ENCODE measurements around the gene C1QTNF5.

C1QTNF5 gene

DNA sequence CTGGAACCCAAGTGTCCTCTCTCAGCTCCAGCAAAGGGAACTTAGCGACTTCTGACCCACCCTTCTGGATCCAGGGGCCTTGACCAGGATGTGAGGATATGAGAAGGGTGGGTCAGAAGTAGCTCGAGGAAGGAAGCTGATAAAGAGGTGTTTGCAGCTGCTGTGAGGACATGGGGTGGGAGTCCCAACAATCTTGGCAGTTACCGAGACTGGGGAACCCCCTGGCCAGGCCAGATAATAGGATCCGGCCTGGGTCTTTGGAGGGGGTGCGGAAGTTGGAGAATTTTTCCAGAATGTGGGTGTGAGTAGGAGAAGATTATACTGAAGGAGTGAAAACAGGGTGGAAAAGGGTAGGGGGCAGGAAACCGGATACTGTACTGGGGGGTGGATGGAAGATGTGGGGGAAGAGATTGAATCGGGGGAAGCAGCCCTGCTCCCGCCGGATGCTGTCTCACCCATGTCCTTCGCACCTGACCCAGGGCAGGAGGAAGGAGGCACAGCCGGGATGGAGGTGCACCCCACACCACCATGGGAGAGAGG is 20.9 kb downstream of the C1QTNF5 start:
- TF ChIP-seq EP300 (IDR thresholded peaks at IDR 0.05; ENCODE audit: borderline replicate concordance) (no peak), YY1 (IDR thresholded peaks at IDR 0.05; ENCODE audit: low read depth) (no peak), EGR1 (IDR thresholded peaks at IDR 0.05) (no peak), TCF12 (IDR thresholded peaks at IDR 0.05; ENCODE audit: low read depth) (no peak), USF1 (IDR thresholded peaks at IDR 0.05) (no peak), FOXM1 (IDR thresholded peaks at IDR 0.05; ENCODE audit: borderline replicate concordance, low read depth) (no peak), CEBPB (IDR thresholded peaks at IDR 0.05) (no peak), ZBTB7A (IDR thresholded peaks at IDR 0.05; ENCODE audit: low read depth) (no peak), TAF1 (IDR thresholded peaks at IDR 0.05; ENCODE audit: low read depth) (no peak), REST (IDR thresholded peaks at IDR 0.05; ENCODE audit: low read depth) (no peak), TEAD4 (IDR thresholded peaks at IDR 0.05) (no peak), RAD21 (IDR thresholded peaks at IDR 0.05; ENCODE audit: low read depth) (no peak), NFIC (IDR thresholded peaks at IDR 0.05) (no peak), CREB1 (IDR thresholded peaks at IDR 0.05; ENCODE audit: low read depth) (no peak)
- TF ChIP-seq, protein P1, sequence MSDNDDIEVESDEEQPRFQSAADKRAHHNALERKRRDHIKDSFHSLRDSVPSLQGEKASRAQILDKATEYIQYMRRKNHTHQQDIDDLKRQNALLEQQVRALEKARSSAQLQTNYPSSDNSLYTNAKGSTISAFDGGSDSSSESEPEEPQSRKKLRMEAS (IDR thresholded peaks at IDR 0.05): no peak

GRCh38 chr11:119319136-119319699 is 21.5 kb downstream of the C1QTNF5 start:
- TF ChIP-seq RAD21 (IDR thresholded peaks at IDR 0.05; ENCODE audit: low read depth): no peak
- 0 out of 2 replicates have a peak, but pooled peaks have one; percentile 34 for TF ChIP-seq ZBTB7A (IDR thresholded peaks at IDR 0.05; ENCODE audit: low read depth)

DNA sequence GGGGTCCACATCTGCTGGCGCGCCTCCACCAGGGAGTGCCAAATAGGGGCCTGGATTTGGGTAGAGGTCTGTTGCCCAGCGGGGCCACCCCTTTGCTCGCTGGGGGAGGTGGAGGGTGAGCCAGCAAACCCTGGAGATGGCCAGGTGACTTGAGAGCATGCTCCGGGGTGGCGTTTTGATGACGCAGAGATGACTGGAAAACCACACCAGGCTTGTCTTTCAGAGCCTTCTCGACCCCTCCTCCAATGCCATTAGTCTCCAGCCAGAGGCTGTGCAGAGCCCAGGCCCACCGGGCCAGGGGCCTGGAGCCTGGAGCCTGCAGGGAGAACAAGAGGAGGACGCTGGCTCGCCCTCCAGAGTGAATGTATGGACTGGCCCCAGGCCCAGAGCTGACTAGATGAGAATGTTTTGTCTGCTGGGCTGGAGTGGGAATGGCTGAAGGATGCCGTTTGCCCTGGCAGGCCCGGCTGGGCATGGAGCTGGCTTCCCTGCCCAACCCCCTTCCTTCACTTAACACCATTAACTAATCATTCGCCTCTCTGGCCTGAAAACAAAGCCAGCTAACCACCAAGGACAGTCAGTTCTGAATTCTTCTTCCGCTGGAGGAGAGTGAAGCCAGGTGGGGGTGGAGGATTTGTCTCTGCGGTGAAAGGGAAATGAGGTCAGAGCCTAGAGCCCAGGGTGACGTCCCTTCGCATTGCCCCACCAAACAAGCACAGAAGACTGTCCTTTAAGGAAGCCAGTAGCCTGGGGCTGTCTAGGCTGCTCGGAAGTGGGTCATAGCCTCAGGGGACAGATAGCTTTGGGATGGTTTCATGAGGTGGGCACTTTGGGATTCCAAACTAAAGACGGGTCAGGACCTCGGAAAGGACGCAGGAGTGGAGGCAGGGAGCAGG is 22.2 kb downstream of the C1QTNF5 start:
- TF ChIP-seq ZBTB7A (IDR thresholded peaks at IDR 0.05; ENCODE audit: low read depth) (no peak), FOXM1 (IDR thresholded peaks at IDR 0.05; ENCODE audit: borderline replicate concordance, low read depth) (no peak), YY1 (IDR thresholded peaks at IDR 0.05; ENCODE audit: low read depth) (no peak), TCF12 (IDR thresholded peaks at IDR 0.05; ENCODE audit: low read depth) (no peak), CREB1 (IDR thresholded peaks at IDR 0.05; ENCODE audit: low read depth) (no peak), CEBPB (IDR thresholded peaks at IDR 0.05) (no peak)

DNA sequence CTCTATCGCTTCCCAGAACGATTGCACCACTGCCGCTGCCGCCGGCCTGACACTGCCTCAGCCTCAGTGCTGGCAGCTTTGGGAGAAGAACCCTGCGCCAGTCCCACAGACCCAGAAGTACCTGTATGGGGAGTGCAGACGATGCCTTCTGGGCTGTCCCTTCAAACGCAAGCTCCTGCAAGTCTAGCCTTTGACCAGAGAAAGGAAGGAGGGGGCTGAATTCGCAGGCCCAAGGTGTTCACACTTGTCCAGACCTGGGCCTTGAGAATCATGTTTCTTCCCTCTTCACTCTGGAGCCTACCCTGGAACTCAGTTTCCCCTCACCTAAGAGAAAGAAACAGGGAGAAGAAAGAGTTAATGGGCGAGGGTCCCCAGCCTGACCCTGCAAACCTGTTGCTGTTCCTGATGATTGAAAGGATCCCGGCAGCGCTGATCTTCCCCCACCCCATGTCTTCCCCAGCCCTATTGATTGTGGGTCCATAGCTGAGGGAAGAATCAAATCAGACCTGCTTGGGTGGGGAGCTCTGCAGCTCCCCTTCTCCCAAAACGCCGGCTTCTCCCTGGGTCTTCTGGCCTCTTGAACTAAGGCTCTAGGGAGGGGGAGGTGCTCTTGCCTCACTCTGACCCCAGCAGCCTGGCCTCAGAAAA is 23.0 kb downstream of the C1QTNF5 start:
- TF ChIP-seq RAD21 (IDR thresholded peaks at IDR 0.05; ENCODE audit: low read depth) (no peak), TCF12 (IDR thresholded peaks at IDR 0.05; ENCODE audit: low read depth) (no peak), NFIC (IDR thresholded peaks at IDR 0.05) (no peak), TEAD4 (IDR thresholded peaks at IDR 0.05) (no peak), REST (IDR thresholded peaks at IDR 0.05; ENCODE audit: low read depth) (no peak), FOXM1 (IDR thresholded peaks at IDR 0.05; ENCODE audit: borderline replicate concordance, low read depth) (no peak), USF1 (IDR thresholded peaks at IDR 0.05) (no peak), EGR1 (IDR thresholded peaks at IDR 0.05) (no peak), CEBPB (IDR thresholded peaks at IDR 0.05) (no peak), YY1 (IDR thresholded peaks at IDR 0.05; ENCODE audit: low read depth) (no peak), EP300 (IDR thresholded peaks at IDR 0.05; ENCODE audit: borderline replicate concordance) (no peak), TAF1 (IDR thresholded peaks at IDR 0.05; ENCODE audit: low read depth) (no peak), ZBTB7A (IDR thresholded peaks at IDR 0.05; ENCODE audit: low read depth) (no peak)
- TF ChIP-seq, protein P1 (IDR thresholded peaks at IDR 0.05): no peak

All from Ishikawa (cell line).